ENCODE results near the gene NAIF1.
"Not testable (repeated sequence)": the region's sequence is repeated elsewhere in the genome, so short reads cannot be mapped to it uniquely, and the experiment has no call there.

Gene NAIF1

GRCh38 chr9:128084746-128085145 lies 17.6 kb upstream of the NAIF1 start:
- FAIRE-seq: no peak

DNA sequence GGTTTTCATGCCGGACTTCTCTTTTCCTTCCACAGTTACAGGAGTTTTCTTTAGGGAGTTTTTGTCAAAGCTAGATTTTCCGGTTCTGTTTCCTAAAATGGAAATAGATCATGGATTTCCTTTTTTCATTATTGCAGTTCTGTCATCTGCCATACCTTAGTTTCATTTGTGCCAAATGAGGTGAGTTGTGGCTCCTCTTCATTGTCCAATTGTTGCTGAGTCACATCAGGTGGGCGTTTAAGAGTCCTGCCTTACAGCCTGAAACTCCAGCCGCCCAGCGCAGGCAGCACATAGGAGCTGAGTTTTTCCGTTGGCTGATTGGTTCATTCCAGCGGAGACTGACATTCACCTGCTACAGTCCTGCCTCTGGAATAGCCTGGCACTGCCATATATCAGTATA lies 15.0 kb upstream of the NAIF1 start:
- FAIRE-seq: no peak

DNA sequence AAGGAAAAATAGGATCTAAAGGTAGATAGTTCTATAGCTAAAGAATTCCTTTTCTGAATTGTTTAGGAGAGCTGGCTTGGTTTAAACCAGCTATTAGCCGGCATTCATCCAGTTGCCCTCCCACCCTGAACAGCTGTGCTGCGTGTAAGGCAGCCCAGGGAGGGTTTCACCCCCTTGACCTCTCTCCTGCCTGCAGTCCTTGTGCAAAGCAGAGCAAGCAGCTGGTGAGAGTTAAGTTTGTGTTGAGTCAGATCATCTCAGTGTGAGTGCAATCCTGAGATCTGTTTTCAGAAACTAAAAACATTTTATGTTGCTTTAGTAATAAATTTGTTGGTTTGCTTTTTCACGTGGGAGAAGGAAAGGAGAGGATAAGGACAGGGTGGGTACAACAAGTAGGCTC lies 13.9 kb upstream of the NAIF1 start:
- FAIRE-seq: no peak

DNA sequence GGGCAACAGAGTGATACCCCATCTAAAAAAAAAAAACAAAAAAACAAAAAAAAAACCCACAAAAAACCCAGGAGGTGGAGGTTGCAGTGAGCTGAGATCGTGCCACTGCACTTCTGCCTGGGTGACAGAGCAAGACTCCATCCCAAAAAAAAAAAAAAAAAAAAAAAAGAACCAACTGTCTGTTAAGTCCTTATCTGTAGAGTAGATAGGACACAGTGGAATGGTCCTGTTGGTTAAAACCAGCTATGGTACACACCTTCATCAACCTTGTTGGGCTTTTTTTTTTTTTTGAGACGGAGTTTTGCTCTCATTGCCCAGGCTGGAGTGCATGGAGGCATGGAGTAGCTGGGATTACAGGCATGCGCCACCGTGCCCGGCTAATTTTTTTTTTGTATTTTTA lies 13.1 kb upstream of the NAIF1 start:
- FAIRE-seq: no peak

- FAIRE-seq: no peak
Measured at GRCh38 chr9:128078504-128079434, 11.6 kb upstream of the NAIF1 start.

DNA sequence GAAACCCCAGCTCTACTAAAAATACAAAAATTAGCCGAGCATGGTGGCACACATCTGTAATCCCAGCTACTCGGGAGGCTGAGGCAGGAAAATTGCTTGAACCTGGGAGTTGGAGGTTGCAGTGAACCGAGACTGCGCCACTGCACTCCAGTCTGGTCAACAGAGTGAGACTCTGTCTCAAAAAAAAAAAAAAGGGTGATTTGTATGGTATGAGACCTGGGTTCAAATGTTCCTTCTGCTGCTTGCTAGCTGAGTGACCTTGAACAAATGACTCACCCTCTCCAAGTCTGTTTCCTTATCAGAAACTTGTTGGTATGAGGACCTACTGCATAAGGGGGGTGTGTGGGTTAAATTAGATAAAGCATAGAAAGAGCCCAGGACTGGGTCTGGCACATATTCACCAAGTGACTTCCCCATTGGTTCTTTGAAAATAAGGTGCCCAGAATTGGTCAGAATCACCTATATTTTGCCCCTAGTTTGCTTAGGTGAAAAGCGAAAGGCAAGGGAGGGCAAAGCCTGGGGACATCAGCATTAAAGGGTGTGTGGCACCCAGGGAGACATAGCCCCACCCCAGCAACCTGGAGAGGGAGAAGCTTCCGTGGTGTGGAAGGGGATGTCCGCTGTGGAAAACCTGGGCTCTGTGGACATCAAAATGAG lies 10.9 kb upstream of the NAIF1 start:
- FAIRE-seq: no peak

DNA sequence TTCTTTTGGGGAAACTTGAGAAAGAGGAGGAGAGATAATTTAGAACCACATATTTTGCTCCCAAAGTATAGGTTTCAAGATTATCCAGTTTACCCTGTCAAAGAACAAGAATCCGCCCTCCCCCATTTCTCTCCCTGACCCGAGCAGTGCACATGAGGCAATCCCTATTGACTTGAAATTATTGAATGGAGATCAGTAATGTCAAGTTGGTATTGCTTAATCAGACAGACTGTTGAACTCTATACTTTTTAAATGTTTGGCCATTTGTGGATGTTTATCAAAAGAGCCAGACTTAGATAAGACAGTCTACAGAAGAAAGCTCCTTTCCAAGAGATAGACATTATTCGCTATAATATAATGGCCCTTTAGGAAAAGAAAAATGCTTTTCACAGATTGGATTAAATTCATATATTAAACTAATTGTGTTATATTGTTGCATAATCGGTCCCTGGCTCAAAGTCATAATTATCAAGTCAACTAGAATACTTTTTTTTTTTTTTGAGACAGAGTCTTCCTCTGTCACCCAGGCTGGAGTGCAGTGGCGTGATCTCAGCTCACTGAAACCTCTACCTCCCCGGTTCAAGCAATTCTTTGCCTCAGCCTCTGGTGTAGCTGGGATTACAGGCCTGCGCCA lies 6.2 kb upstream of the NAIF1 start:
- no peak for FAIRE-seq

DNA sequence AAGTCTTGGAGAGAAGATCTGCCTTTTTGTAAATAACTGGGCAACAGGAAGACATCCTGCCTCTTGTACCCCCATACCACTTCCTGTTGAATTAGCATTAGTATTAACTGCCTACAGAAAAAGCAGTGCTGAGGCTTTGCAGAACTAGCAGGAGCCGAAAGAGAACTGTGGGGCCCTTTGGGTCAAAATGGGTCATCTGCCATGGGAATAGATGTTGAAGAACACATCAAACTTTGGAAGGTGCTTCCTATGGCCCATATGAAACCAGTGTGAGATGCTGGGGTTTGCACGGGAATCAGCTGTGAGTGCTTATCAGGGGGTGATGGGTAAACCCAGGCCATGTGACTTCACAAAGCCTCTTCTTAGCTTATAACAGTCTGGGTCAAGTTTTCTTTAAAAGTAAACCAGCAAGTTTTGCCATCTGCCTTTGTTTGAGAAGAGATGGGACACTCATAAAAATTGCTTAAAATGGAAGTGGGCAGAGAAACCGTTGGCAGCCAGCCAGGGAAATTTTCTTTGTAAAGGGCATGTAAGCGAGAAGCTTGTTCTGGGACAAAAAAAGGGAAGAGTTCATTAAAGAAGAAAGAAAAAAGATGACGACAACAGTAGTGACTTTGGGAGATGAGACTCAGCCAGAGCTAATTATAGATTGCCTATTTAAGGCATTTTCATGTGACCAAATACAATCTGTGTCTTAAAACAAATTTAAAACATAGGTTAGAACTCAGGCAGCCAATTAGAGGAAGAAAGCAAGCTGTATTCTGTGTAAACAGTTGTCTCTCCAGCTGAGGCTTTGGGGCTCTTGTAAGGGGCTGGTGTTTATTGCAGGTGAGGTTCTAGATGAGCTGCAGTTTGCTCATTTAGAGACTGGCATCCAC lies 5.3 kb upstream of the NAIF1 start:
- FAIRE-seq: no peak

GRCh38 chr9:128071475-128071874 lies 4.4 kb upstream of the NAIF1 start:
- not testable (repeated sequence) for FAIRE-seq

DNA sequence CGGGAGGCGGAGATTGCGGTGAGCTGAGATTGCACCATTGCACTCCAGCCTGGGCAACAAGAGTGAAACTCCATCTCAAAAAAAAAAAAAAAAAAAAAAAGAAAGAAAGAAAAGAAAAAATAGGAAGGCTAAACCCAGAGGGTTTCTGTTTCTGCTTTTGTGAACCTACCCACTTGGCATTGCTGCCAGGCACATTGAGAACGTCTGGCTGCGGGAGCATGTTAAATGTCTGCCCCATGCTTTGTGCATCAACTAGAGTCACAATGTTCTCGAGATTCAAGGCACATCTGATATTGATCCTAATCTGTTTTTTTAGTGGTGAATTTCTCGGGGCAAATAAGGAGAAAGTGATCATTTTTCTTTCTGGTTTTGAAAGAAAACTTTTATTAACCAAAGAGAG lies 3.8 kb upstream of the NAIF1 start:
- FAIRE-seq: no peak

GRCh38 chr9:128068386-128069205 lies 1.5 kb upstream of the NAIF1 start:
- FAIRE-seq: no peak

GRCh38 chr9:128067645-128068385 lies 695 bp upstream of the NAIF1 start, which contains the start of gene SLC25A25:
Gene SLC25A25 (plus strand): TSS chr9:128068232. CDS start chr9:128068320, 88 bp downstream.
- no peak for FAIRE-seq

- FAIRE-seq: no peak
Measured at GRCh38 chr9:128065907-128066712, 1.0 kb downstream of the NAIF1 start.

GRCh38 chr9:128062846-128063831 lies 4.0 kb downstream of the NAIF1 start:
- FAIRE-seq: no peak

- FAIRE-seq: no peak
Measured at GRCh38 chr9:128062279-128062678, 4.8 kb downstream of the NAIF1 start.

- FAIRE-seq: no peak
Measured at GRCh38 chr9:128061275-128061960, 5.7 kb downstream of the NAIF1 start.

DNA sequence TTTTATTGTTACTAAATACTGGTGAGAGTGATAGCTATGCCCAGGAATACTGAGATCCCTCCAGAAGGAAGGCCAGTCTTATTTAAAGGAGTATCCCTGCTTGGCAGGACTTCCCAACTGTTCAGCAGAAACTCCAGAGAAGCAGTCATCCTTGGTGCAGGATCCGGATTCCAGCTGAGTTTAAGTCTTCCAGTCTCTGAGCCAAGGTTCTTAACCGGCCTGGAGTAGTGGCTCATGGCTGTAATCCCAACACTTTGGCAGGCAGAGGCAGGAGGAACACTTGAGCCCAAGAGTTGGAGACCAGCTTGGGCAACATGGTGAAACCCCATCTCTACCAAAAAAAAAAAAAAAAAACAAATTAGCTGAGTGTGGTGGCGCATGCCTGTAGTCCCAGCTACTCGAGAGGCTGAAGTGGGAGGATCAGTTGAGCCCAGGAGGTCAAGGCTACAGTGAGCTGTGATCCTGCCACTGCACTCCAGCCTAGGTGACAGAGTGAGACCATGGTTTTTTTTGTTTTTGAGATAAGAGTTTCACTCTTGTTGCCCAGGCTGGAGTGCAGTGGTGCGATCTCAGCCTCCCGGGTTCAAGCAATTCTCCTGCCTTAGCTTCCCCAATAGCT lies 7.6 kb downstream of the NAIF1 start:
- FAIRE-seq: no peak

Measured in colon (tissue), 2 donors.